ENCODE results near the gene MFSD2B.
A peak's percentile ranks its signal among the peaks of the same experiment; 100 is the strongest.

MFSD2B gene

GRCh38 chr2:24050041-24050979, 40.4 kb downstream of the MFSD2B start:
- peak in 28 of 51 donors; percentile 5 to 39 (median 16) for DNase-seq

GRCh38 chr2:24051833-24052232, 41.9 kb downstream of the MFSD2B start:
- DNase-seq = no peak

GRCh38 chr2:24052951-24053350, 43.1 kb downstream of the MFSD2B start:
- no peak for DNase-seq

- no peak for DNase-seq
These were observed 44.6 kb downstream of the MFSD2B start for GRCh38 chr2:24054366-24055010.

- DNase-seq = no peak
These were observed 45.9 kb downstream of the MFSD2B start for GRCh38 chr2:24055750-24056149.

GRCh38 chr2:24058564-24059271, 48.8 kb downstream of the MFSD2B start:
- no peak for DNase-seq

GRCh38 chr2:24065341-24065740, 55.5 kb downstream of the MFSD2B start:
- no peak for DNase-seq

GRCh38 chr2:24072259-24072658, 62.4 kb downstream of the MFSD2B start:
- no peak for DNase-seq

- no peak for DNase-seq
These were observed 63.9 kb downstream of the MFSD2B start for GRCh38 chr2:24073816-24074215.

GRCh38 chr2:24075259-24075658, 65.4 kb downstream of the MFSD2B start:
- DNase-seq = no peak

All from hypothalamus (tissue), 51 donors.